Peyer's patch (tissue), 4 donors: Measurements from ENCODE around the gene TMEM101. TPM values are rescaled to one million over a fixed set of nuclear protein-coding genes. Genes with fewer than 3 reads are reported as not detected.
A peak's percentile ranks its signal among the peaks of the same experiment; 100 is the strongest.
"Not testable (repeated sequence)": the region's sequence is repeated elsewhere in the genome, so short reads cannot be mapped to it uniquely, and the experiment has no call there.

Experiments used
- DNase-seq, 3 donors: peaks; one replicate each; pipeline ENCODE4 v3.0.0-alpha.2; 2017 to 2019
- H3K27ac ChIP-seq, 4 donors: fragments of 200-600 bp; sonication (generic); one replicate each; pipeline ENCODE4 v1.5.1; 2016 to 2019
- H3K27me3 ChIP-seq, 2 donors: fragments of 200-600 bp; sonication (generic); one replicate each; pipeline ENCODE4 v1.5.1; 2019
- H3K36me3 ChIP-seq, 3 donors: fragments of 200-600 bp; sonication (generic); one replicate each; pipeline ENCODE4 v1.5.1; 2016 to 2019
- H3K4me1 ChIP-seq, 4 donors: fragments of 200-600 bp; sonication (generic); one replicate each; pipeline ENCODE4 v1.5.1; 2016 to 2019
- H3K4me3 ChIP-seq, 4 donors: fragments of 200-600 bp; sonication (generic); 1 replicate in 3 of 4; 2 replicates in 1 of 4; pipeline ENCODE4 v1.5.1; 2016 to 2019; ENCODE audit warnings: mild to moderate bottlenecking in 1 of 4
- H3K9me3 ChIP-seq, 4 donors: fragments of 200-600 bp; sonication (generic); one replicate each; pipeline ENCODE4 v1.5.1; 2016 to 2019; ENCODE audit warnings: mild to moderate bottlenecking in 1 of 4
- POLR2A ChIP-seq, 2 donors: fragments of 450-650 bp; IDR thresholded peaks; one replicate each; pipeline ENCODE4 v1.5.1; 2017; ENCODE audit warnings: antibody characterized with exemption in 2 of 2, mild to moderate bottlenecking in 2 of 2, moderate library complexity in 2 of 2
- total RNA-seq, 4 donors: library from RNA; depleted of rRNA; stranded (reverse); fragments of >200 nt; gene quantifications; one replicate each; pipeline ENCODE4 v1.1.0, GENCODE V29; 2016
- TF ChIP-seq, protein P1 (sequence below), 6 experiments: fragments of 450-650 bp in 4 of 6; fragments of 200-600 bp in 2 of 6; sonication (generic) in 1 of 6; IDR thresholded peaks; one replicate each; pipeline ENCODE4 v1.5.1; 2017 to 2019; ENCODE audit warnings: antibody characterized with exemption in 6 of 6, mild to moderate bottlenecking in 3 of 6, moderate library complexity in 1 of 6

Gene TMEM101
- total RNA-seq, 4 donors from 2014 or later, result 8.3 to 20.9 (median 17.5) TPM

GRCh38 chr17:44053125-44053872 is 38.5 kb upstream of the TMEM101 start:
- Histone ChIP-seq H3K27me3 (no peaks in the 10 kb centered on the region), H3K9me3 (no peaks in the 10 kb centered on the region), H3K27ac (no peak overlapping the region), H3K4me3 (no peak overlapping the region), H3K4me1 (no peaks in the 10 kb centered on the region), H3K36me3 (peaks cover 0 to 75% (median 0%) of the 10 kb centered on the region in 3 donors)
- TF ChIP-seq POLR2A (IDR thresholded peaks at IDR 0.05), result no peak
- TF ChIP-seq, protein P1, sequence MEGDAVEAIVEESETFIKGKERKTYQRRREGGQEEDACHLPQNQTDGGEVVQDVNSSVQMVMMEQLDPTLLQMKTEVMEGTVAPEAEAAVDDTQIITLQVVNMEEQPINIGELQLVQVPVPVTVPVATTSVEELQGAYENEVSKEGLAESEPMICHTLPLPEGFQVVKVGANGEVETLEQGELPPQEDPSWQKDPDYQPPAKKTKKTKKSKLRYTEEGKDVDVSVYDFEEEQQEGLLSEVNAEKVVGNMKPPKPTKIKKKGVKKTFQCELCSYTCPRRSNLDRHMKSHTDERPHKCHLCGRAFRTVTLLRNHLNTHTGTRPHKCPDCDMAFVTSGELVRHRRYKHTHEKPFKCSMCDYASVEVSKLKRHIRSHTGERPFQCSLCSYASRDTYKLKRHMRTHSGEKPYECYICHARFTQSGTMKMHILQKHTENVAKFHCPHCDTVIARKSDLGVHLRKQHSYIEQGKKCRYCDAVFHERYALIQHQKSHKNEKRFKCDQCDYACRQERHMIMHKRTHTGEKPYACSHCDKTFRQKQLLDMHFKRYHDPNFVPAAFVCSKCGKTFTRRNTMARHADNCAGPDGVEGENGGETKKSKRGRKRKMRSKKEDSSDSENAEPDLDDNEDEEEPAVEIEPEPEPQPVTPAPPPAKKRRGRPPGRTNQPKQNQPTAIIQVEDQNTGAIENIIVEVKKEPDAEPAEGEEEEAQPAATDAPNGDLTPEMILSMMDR (IDR thresholded peaks at IDR 0.05), result no peak
- no peak for DNase-seq

DNA sequence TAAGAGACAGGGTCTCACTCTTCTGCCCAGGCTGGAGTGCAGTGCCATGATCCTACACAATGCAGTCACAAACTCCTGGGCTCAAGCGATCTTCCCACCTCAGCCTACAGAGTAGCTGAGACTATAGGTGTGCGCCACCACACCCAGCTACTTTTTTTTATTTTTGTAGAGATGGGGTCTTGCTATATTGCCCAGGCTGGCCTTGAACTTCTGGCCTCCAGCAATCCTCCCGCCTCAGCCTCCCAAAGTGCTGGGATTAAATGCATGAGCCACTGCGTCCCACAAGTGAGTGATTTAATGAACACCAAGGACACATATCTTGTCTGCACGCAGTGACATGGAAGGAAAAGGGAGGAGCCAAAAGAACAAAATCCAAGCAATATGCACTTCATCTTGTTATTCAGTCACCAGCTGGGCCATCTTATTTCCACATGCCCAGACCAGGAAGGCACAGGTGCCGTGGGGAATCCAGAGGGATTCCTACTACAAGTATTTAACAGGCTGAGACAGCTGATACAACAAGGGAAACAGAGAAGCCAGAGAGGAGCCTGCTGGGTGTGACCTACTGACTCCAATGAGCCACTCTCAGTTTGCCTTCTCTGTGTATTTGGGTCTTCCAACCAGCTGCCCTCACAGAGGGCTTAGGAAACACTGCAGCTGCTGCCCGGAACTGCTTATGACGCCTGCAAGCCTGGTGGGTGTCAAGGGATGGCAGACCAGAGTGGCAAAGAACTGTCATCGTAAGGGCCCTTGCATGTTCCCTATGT is 34.7 kb upstream of the TMEM101 start:
- peaks cover 0 to 59% (median 0%) of the 10 kb centered on the region in 3 donors for H3K36me3 ChIP-seq
- DNase-seq, result no peak
- H3K27me3 ChIP-seq, result no peaks in the 10 kb centered on the region
- no peaks in the 10 kb centered on the region for H3K9me3 ChIP-seq
- H3K4me3 ChIP-seq, result no peak overlapping the region
- no peaks in the 10 kb centered on the region for H3K4me1 ChIP-seq
- H3K27ac ChIP-seq, result no peak overlapping the region
- no peak for TF ChIP-seq POLR2A (IDR thresholded peaks at IDR 0.05)
- TF ChIP-seq, protein P1 (IDR thresholded peaks at IDR 0.05), result no peak

DNA sequence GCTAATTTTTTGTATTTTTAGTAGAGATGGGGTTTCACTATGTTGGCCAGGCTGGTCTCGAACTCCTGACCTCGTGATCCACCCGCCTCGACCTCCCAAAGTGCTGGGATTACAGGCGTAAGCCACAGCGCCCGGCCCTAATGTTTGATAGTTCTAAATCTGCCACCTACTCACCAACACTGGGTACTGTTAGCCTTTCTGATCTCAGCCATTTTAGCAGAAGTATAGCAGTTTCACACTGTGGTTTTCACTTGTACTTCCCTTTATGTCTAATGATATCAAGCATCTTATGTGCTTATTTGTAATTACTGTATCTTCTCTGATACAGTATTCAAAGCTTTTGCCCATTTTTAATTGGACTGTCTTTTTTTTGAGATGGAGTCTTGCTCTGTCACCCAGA is 32.1 kb upstream of the TMEM101 start:
- DNase-seq, H3K9me3 ChIP-seq, H3K4me1 ChIP-seq, H3K27me3 ChIP-seq, H3K4me3 ChIP-seq, H3K27ac ChIP-seq: not testable (repeated sequence)
- peaks cover 0 to 40% (median 0%) of the 10 kb centered on the region in 3 donors for H3K36me3 ChIP-seq

- no peak overlapping the region for H3K27ac ChIP-seq
- H3K36me3 ChIP-seq, result peaks cover 0 to 26% (median 0%) of the 10 kb centered on the region in 3 donors
- peaks cover 0 to 11% (median 0%) of the 10 kb centered on the region in 4 donors for H3K4me1 ChIP-seq
- no peaks in the 10 kb centered on the region for H3K27me3 ChIP-seq
- no peak overlapping the region for H3K4me3 ChIP-seq
- DNase-seq, result no peak
- TF ChIP-seq, protein P1 (IDR thresholded peaks at IDR 0.05), result no peak
- no peak for TF ChIP-seq POLR2A (IDR thresholded peaks at IDR 0.05)
- H3K9me3 ChIP-seq, result no peaks in the 10 kb centered on the region
Observed at GRCh38 chr17:44045486-44045885, 30.7 kb upstream of the TMEM101 start.

GRCh38 chr17:44044071-44044470 is 29.3 kb upstream of the TMEM101 start:
- DNase-seq, result no peak
- H3K4me3 ChIP-seq, result no peak overlapping the region
- peak overlapping the region in 1 of 4 donors; percentile 62 for H3K27ac ChIP-seq
- TF ChIP-seq, protein P1 (IDR thresholded peaks at IDR 0.05), result no peak
- TF ChIP-seq POLR2A (IDR thresholded peaks at IDR 0.05), result no peak
- H3K36me3 ChIP-seq, result peaks cover 0 to 20% (median 0%) of the 10 kb centered on the region in 3 donors
- H3K9me3 ChIP-seq, result no peaks in the 10 kb centered on the region
- H3K27me3 ChIP-seq, result no peaks in the 10 kb centered on the region
- peaks cover 0 to 16% (median 0%) of the 10 kb centered on the region in 4 donors for H3K4me1 ChIP-seq

- H3K27me3 ChIP-seq, result no peaks in the 10 kb centered on the region
- H3K4me1 ChIP-seq, result peaks cover 0 to 20% (median 0%) of the 10 kb centered on the region in 4 donors
- H3K36me3 ChIP-seq, result peaks cover 0 to 20% (median 0%) of the 10 kb centered on the region in 3 donors
- no peak for DNase-seq
- no peaks in the 10 kb centered on the region for H3K9me3 ChIP-seq
- no peak for TF ChIP-seq POLR2A (IDR thresholded peaks at IDR 0.05)
- TF ChIP-seq, protein P1 (IDR thresholded peaks at IDR 0.05), result no peak
- H3K27ac ChIP-seq, result peak overlapping the region in 1 of 4 donors; percentile 62
- H3K4me3 ChIP-seq, result no peak overlapping the region
Observed at GRCh38 chr17:44043272-44043696, 28.5 kb upstream of the TMEM101 start.
